Stomach smooth muscle (tissue), 2 donors: Measurements from ENCODE around the gene DNAJC5.

Experiments used
- H3K27ac ChIP-seq: one replicate; pipeline ENCODE4 v1.7.0; 2013; ENCODE audit warnings: mild to moderate bottlenecking, low read length, inconsistent platforms
- H3K27me3 ChIP-seq, 2 donors: one replicate each; pipeline ENCODE4 v1.7.0; 2013; ENCODE audit warnings: low read length in 2 of 2; ENCODE audit not compliant: insufficient read depth in 2 of 2, control insufficient read depth in 1 of 2
- H3K36me3 ChIP-seq, 2 donors: one replicate each; pipeline ENCODE4 v1.7.0; 2013; ENCODE audit warnings: low read length in 2 of 2; ENCODE audit not compliant: control insufficient read depth in 2 of 2, insufficient read depth in 2 of 2
- H3K4me1 ChIP-seq: one replicate; pipeline ENCODE4 v1.7.0; 2013; ENCODE audit warnings: low read length; ENCODE audit not compliant: control insufficient read depth, insufficient read depth
- H3K4me3 ChIP-seq, 2 donors: one replicate each; pipeline ENCODE4 v1.7.0; 2013; ENCODE audit warnings: low read length in 2 of 2
- H3K9ac ChIP-seq, 2 donors: one replicate each; pipeline ENCODE4 v1.7.0; 2013; ENCODE audit warnings: low read length in 2 of 2, mild to moderate bottlenecking in 1 of 2
- H3K9me3 ChIP-seq, 2 donors: one replicate each; pipeline ENCODE4 v1.7.0; 2013; ENCODE audit warnings: low read length in 2 of 2; ENCODE audit not compliant: control insufficient read depth in 2 of 2
- donor health status: healthy.
- donor health status: Pancreatic carcinoma.

DNAJC5 gene

DNA sequence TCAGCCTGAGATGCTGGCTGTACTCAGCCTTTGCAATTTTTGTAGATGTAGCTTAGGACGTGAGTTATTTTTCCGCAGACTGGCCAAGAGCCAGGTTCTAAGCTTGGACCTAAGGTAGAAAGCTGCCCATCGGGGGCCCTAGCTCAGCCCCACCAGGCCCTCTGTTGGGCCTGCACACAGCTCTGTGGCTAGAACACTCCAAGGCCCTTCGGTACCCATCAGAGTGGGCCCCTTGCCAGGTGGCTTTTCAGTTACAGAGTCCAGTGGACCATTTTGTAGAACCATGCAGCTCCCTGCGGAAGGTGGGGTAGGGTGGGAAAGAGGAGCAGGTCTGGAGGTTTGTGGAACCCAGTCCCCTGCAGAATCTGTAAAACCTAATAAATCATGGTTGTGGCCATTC lies 38.7 kb downstream of the DNAJC5 start:
- Histone ChIP-seq H3K4me3 (no peak overlapping the region), H3K4me1 (peaks cover 12% of the 10 kb centered on the region), H3K27ac (no peak overlapping the region), H3K27me3 (no peaks in the 10 kb centered on the region), H3K9me3 (no peaks in the 10 kb centered on the region), H3K36me3 (peaks cover 34 to 41% of the 10 kb centered on the region in 2 donors), H3K9ac (no peak overlapping the region)

DNA sequence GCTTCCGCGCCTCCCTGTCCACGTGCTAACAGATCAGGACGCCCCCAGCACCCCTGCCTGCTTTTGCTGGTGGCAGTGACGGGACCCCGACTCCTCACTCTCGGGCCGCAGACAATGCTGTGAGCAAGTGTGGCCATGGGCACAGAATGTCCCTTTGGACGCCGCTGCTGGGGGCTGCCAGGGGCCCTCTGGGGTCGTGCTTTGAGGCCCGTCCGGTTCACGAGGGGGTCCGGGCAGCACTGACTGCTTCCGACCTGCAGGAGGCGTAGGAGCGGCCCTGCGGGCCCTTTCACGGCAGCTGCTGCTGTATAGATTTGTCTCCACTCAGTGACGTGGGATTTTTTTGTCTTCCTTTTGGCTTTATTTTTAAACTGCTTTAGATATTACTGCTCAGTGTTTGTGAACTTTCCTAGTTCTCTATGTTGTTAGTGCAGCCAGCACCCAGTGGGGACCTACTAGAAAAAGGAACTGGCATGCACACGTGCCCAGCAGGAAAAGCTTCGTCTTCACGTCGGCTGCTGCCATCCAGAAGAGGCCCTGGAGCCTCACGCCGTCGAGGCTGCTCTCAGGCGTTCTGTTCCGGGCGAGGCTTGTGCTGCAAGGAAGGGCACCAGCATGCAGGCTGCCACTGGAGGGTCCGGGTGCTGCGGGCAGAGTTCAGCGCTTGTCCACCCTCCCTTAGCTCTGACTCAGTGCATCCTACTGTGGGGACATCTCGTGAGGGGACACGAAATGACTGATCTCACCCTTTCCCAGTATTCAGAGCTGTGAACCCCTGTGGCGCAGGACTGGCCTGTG lies 39.5 kb downstream of the DNAJC5 start:
- Histone ChIP-seq H3K36me3 (peaks cover 28 to 37% of the 10 kb centered on the region in 2 donors), H3K27ac (no peak overlapping the region), H3K4me1 (peaks cover 12% of the 10 kb centered on the region), H3K9me3 (no peaks in the 10 kb centered on the region), H3K9ac (no peak overlapping the region), H3K27me3 (no peaks in the 10 kb centered on the region), H3K4me3 (no peak overlapping the region)

DNA sequence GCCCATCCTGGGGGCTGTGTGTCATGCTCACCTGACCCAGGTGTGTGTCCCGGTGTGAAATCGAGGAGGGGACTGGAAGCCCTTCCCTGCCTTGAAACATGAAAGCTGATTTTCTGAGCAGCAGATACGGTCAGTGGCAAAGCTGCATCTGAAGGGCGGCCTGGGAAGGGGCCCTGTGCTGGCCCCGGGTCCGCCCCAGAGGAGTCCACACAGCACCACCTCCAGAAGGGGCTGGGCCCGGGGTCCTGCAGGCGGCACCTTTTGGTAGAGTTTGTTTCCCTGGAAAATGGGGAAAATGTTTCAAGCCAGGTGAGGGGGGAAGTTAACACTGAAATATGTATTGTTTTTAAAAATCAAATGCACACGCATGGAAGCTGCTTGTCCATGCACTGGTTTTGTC lies 40.5 kb downstream of the DNAJC5 start:
- peaks cover 29 to 37% of the 10 kb centered on the region in 2 donors for H3K36me3 ChIP-seq

DNA sequence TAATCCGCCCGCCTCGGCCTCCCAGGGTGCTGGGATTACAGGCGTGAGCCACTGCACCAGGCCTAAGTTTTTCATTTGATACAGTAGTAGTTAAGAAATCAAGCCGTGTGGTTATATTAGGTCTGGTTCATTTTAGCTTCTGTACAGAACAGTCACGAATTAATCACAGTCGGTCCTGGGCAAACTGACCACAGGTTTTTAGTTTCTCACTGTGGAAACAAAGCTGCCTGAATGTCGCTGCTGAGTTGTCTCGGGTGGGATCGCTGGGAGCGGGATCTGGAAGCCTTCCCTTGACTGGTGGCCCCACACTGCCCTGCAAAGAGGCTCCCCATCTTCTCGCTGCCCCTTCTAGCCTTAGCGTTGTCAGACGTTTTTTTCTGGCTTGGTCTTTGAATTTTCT lies 42.7 kb downstream of the DNAJC5 start:
- H3K9ac ChIP-seq, result no peak overlapping the region
- H3K9me3 ChIP-seq, result no peaks in the 10 kb centered on the region
- no peak overlapping the region for H3K4me3 ChIP-seq
- H3K36me3 ChIP-seq, result peaks cover 14 to 21% of the 10 kb centered on the region in 2 donors
- H3K4me1 ChIP-seq, result peaks cover 12% of the 10 kb centered on the region
- no peaks in the 10 kb centered on the region for H3K27me3 ChIP-seq
- no peak overlapping the region for H3K27ac ChIP-seq

More for the DNA sequence above, 40.5 kb downstream of the DNAJC5 start:
- no peak overlapping the region for H3K27ac ChIP-seq
- H3K4me3 ChIP-seq, result no peak overlapping the region
- H3K9ac ChIP-seq, result no peak overlapping the region
- H3K27me3 ChIP-seq, result no peaks in the 10 kb centered on the region
- peaks cover 12% of the 10 kb centered on the region for H3K4me1 ChIP-seq
- no peaks in the 10 kb centered on the region for H3K9me3 ChIP-seq

DNA sequence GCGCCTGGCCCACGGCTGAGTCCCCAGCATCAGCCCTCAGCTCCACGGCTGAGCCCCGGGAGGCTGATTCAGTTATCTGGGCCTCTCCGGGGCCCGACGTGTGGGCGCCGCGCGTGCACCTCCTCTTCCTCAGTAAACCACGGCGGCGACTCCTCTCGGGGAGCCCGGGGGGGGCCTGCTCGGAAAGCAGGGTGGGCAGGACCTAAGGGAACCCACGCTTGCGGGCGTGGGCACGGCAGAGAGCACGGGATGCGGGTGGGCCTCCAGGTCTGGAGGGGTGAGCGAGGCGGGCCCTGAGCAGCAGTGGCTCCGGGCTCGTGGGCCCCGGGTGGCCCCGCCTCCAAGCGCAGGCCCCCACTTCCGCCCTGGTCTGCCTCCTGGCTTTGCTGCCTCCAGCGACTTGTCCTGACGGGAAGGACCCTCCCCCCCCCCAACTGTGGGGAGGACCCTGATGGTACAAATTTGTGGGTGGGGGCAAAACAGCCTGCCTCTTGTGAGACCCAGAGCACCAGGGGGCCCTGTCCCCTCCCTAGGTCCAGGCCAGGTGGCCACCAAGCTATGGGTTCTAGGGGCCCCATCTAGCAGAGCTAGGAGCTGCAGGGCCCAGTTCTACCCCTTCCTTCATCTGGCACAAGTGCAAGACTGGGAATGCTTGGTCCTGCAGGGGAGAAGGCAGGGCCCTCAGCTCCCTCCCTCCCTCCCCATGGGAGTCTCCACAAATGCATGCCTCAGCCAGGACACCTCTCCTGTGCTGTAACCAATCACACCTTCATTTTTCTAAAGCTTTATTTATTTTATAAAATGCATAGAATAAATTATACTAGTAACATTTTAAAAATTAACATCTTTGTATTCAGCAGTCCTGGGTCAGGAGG lies 44.4 kb downstream of the DNAJC5 start:
- no peak overlapping the region for H3K27ac ChIP-seq
- H3K36me3 ChIP-seq, result peaks cover 22 to 26% of the 10 kb centered on the region in 2 donors
- no peak overlapping the region for H3K4me3 ChIP-seq
- no peaks in the 10 kb centered on the region for H3K27me3 ChIP-seq
- H3K9ac ChIP-seq, result no peak overlapping the region
- H3K9me3 ChIP-seq, result no peaks in the 10 kb centered on the region
- peaks cover 11% of the 10 kb centered on the region for H3K4me1 ChIP-seq

DNA sequence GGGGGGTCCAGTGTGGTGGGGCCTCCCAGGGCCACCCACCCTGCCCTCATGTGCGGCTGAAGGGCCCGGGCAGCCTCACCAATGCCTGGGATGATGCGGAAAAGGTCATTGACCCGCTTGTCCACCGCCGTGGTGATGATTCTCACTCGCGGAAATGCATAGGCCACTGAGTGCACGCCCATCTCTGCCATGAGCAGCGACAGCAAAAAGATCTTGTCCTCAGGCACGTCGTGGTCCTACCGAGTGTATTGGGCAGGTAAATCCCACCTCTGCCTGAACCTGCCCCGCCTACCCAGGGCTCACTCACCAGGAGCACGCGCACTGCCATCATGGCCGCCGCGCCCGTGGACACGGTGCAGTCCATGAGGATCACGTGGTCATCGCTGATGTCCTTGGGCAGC lies 45.1 kb downstream of the DNAJC5 start:
- H3K36me3 ChIP-seq, result peaks cover 19 to 24% of the 10 kb centered on the region in 2 donors
- H3K4me1 ChIP-seq, result peaks cover 5% of the 10 kb centered on the region
- H3K4me3 ChIP-seq, result no peak overlapping the region
- H3K9me3 ChIP-seq, result no peaks in the 10 kb centered on the region
- no peaks in the 10 kb centered on the region for H3K27me3 ChIP-seq
- H3K27ac ChIP-seq, result no peak overlapping the region
- no peak overlapping the region for H3K9ac ChIP-seq

DNA sequence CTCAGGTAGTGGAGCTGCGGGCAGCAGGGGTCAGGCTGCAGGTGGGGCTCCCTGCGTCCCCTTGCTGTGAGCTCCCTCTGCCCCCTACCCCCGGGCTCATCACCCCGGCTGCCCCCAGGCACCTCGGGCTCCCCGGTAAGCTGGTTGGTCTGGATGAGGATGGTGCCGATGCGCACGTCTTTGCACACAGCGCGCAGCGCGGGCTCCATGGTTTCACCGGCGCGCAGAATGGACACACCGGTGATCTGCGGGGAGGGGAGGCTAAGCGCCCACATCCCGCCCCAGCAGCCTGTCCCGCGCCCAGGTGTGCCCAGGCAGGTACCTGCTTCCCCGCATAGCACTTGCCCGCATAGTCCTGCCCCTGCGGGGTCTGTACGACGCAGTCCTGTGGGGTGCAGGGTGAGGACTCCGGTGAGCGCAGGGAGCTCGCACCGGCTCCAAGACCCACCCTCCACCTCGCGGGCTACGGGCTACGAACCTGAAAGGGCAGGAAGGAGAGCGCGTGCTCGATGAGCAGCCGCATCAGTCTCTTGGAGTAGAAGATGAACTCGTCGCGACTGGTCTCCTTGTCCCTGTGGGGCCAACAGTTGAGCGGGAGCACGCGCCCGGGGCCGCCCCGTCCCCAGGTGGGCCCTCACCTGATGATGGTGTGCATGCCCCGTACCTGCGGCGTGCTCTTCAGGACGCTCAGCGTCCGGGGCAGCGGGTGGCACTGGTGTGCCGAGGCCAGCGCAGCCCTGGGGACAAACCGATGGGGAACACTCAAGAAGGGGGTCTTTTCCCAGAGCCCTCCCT lies 45.7 kb downstream of the DNAJC5 start:
- H3K4me3 ChIP-seq, result no peak overlapping the region
- H3K9ac ChIP-seq, result no peak overlapping the region
- H3K9me3 ChIP-seq, result no peaks in the 10 kb centered on the region
- H3K4me1 ChIP-seq, result peaks cover 5% of the 10 kb centered on the region
- peaks cover 19 to 28% of the 10 kb centered on the region in 2 donors for H3K36me3 ChIP-seq
- no peak overlapping the region for H3K27ac ChIP-seq
- no peaks in the 10 kb centered on the region for H3K27me3 ChIP-seq

DNA sequence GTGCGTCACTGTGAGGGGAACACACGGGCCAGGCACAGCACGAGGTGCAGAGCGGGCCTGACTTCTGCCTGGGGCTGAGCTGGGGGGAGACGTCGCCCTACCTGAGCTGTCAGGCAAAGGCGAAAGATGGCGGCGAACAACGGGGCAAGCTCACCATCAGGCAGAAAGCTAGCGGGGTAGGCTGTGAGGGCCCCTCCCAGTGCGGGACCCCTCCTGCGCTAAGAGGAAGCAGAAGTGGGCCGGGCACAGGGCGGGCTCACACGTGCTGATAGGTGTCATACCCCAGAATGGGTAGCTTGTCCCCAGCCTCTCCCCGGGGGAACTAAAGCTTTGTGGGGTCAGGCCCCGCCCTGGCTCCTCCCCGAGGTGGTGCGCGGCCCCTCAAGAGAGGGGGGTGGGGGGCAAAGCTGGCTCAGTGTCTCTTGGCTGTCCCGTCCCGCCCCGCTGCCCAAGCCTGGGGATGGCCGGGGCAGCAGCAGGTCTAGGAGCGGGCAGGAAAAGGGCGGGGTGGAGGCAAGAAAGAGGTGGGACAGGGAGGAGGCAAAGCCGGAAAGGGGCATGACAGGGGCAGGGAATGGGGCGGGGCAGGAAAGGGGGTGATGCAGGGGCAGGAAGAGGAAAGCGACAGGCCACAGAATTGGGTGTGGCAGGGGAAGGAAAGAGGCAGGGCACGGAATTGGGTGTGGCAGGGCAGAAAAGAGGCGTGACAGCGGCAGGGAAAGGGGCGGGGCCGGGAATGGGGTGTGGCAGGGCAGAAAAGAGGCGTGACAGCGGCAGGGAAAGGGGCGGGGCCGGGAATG lies 46.6 kb downstream of the DNAJC5 start:
- peaks cover 5% of the 10 kb centered on the region for H3K4me1 ChIP-seq
- no peaks in the 10 kb centered on the region for H3K27me3 ChIP-seq
- no peak overlapping the region for H3K9ac ChIP-seq
- peaks cover 23 to 30% of the 10 kb centered on the region in 2 donors for H3K36me3 ChIP-seq
- H3K27ac ChIP-seq, result no peak overlapping the region
- H3K4me3 ChIP-seq, result no peak overlapping the region
- no peaks in the 10 kb centered on the region for H3K9me3 ChIP-seq

DNA sequence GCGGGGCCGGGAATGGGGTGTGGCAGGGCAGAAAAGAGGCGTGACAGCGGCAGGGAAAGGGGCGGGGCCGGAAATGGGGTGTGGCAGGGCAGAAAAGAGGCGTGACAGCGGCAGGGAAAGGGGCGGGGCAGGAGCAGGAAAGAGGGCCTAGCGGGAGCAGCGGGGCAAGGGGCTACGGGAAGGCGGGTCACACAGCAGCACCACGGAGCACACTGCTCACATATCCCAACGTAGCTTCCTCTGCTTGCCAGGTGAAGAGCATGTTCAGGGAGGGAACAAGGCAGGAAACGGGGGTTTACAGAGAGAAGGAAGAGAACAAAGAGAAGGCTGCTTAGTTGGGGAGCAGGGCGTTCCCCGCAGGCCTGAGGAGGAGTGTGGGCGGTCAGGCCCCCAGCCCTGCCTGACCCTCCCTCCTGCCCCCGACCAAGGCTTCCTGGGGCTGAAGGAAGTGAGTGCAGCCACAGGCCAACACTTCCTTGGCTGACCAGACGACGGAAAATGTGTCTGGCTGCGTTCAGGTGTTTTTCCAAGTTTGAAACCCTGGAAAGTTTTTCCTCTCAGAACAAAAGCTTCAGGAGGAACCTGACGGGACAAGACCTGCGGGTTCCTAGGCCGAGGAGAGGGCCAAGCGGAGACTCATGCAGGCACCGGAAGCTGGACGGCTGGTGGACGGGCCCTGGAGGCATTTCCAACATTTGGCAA lies 47.5 kb downstream of the DNAJC5 start:
- H3K9me3 ChIP-seq, result no peaks in the 10 kb centered on the region
- H3K36me3 ChIP-seq, result peaks cover 23 to 30% of the 10 kb centered on the region in 2 donors
- peaks cover 9% of the 10 kb centered on the region for H3K4me1 ChIP-seq
- no peaks in the 10 kb centered on the region for H3K27me3 ChIP-seq
- no peak overlapping the region for H3K9ac ChIP-seq
- no peak overlapping the region for H3K4me3 ChIP-seq
- H3K27ac ChIP-seq, result no peak overlapping the region
